Fibroblast of villous mesenchyme (primary cell): ENCODE data around the gene LIPF. TPM values are rescaled to one million over a fixed set of nuclear protein-coding genes. Genes with fewer than 3 reads are reported as not detected.

Experiments used
- DNase-seq: peaks from one replicate; pipeline ENCODE4 v3.0.0-alpha.2; 2010; ENCODE audit warnings: low read depth
- H3K4me3 ChIP-seq: 2 replicates; pipeline ENCODE4 v1.5.1; 2011; ENCODE audit warnings: low read depth, mild to moderate bottlenecking, low read length
- CTCF ChIP-seq: IDR thresholded peaks from 2 replicates; pipeline ENCODE4 v1.5.1; 2012; ENCODE audit warnings: low read depth, mild to moderate bottlenecking, low read length; ENCODE audit not compliant: insufficient read depth
- total RNA-seq: library from RNA; depleted of rRNA; stranded (reverse); fragments of >200 nt; gene quantifications from 2 replicates; pipeline ENCODE4 v1.2.3, GENCODE V29; 2012

Gene LIPF
- total RNA-seq, 1 donor = not detected

DNA sequence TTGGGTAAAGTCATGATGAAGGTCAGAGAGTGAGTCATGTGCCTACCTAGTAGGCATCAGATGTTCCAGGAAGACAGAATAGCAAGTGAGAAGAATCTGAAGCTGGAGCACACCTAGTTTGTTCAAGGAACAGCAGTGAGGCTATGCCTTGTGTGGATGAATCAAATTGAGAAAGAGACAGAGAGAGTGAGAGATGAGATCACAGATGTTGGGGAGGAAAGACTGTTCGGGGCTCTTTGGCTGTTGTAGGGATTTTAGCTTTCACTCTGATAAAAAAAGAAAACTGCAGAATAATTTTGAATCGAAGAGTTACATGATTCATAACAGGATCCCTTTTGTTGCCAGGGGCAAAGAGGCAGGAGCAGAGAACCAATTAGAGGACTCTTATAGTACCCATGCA, 6.3 kb downstream of the LIPF start:
- TF ChIP-seq CTCF = no peak
- no peak for DNase-seq
- H3K4me3 ChIP-seq = no peak overlapping the region

DNA sequence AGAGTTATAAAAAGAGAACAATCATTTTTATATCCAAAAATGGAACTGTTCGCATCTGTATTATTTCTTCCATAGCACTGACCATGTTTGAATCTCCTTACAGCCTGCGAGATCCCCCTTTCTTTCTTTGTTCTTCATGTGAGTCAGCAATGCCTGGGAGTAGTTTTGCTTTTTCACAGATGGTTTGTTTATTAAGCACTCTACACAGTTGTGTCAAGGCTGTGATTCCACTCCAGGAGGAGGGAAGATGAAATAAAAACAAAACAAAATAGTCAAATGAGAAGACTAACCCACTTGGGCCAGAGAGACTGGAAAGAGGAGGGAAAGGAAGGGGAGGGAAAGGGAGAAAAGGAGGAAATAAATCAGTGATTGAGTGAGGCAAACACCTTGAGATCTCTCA, 7.8 kb downstream of the LIPF start:
- DNase-seq = peak; percentile 59
- H3K4me3 ChIP-seq = no peak overlapping the region
- TF ChIP-seq CTCF = no peak

DNA sequence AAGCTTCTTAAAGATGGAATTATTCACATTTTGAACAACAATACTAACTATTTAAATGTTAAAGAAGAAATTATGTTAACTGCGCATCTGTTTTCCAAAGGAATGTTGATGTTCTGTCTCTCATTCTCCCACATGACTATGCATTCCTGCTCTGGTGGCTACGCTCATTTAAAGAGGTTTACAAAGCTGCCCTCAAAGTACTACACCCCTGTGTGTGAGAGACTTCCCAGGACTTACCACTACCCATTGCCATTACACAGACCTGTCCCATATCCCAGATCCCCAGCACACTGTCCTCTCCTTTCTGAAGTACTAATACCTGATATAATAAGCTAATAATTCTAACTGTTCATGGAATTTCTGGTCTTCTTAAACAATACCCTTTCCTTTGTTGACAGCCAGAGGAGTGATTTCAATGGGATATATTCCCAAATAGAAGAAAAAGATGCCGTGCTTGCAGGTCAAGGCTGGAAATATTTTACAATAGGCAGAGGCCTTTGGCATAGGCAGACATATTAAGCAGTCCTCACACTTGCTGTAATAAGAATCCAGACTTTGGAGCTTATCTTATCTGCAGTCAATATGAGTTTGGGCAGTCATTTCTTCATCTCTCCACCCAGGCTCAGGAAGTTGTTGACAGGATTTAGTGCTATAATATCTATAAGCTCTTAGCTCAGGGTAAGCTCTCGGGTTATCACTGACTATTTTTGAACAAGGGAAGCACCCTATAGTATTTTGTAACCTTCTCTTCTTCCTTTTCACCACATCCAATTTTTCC, 12.2 kb downstream of the LIPF start:
- peak; percentile 65 for DNase-seq
- TF ChIP-seq CTCF = no peak
- no peak overlapping the region for H3K4me3 ChIP-seq

- no peak overlapping the region for H3K4me3 ChIP-seq
- no peak for DNase-seq
- no peak for TF ChIP-seq CTCF
Measured at GRCh38 chr10:88680958-88681357, 16.7 kb downstream of the LIPF start.

- no peak for DNase-seq
- H3K4me3 ChIP-seq = no peak overlapping the region
- TF ChIP-seq CTCF = no peak
Measured at GRCh38 chr10:88682491-88682890, 18.2 kb downstream of the LIPF start.

DNA sequence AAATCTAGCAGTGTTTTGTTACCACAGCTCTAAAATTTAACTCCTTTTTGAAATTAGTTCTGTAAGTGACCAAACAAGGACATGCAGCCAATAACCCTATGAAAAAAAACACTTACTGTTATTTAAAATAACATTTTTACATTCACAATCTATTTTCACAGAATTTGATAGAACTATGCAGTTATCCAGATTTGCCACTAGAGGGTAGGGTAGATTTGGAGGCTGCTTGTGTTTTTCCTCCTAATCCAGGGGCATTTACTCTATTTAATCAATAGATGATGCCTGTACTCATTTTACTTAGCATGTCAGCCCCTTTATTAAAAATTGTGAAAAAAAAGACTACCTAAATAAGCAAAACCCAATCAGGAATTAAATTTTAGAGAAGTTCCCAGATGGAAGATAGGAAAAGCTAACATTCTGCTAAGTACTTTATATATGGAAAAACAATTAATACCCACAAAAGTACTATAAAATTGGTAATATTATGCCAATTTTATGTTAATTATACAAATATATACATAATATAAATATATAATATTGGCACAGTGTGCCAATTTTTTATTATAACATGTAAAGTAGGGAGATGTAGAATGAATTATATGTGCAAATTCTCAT, 23.7 kb downstream of the LIPF start:
- no peak overlapping the region for H3K4me3 ChIP-seq
- TF ChIP-seq CTCF = peak; percentile 84
- DNase-seq = peak; percentile 32
